ENCODE results near the gene JAG1.

DNA sequence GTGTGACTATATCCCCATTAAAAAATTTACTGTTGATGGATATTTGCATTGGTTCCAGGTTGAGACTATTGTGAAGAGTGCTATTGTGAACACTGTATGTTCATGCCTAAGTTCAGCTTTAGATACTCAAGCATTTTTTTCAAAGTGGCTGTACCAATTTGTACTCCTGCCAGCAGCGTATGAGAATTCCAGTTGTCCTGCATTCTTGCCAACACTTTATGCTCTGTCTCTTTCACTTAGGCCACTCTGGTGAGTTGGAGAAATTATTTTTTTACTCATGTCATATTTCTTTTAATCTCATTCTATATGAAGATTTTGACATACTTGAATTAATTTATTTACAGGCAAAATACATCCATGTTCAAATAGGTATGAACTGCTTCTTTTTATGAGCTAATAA lies 76.2 kb downstream of the JAG1 start:
- TF ChIP-seq, protein P1, sequence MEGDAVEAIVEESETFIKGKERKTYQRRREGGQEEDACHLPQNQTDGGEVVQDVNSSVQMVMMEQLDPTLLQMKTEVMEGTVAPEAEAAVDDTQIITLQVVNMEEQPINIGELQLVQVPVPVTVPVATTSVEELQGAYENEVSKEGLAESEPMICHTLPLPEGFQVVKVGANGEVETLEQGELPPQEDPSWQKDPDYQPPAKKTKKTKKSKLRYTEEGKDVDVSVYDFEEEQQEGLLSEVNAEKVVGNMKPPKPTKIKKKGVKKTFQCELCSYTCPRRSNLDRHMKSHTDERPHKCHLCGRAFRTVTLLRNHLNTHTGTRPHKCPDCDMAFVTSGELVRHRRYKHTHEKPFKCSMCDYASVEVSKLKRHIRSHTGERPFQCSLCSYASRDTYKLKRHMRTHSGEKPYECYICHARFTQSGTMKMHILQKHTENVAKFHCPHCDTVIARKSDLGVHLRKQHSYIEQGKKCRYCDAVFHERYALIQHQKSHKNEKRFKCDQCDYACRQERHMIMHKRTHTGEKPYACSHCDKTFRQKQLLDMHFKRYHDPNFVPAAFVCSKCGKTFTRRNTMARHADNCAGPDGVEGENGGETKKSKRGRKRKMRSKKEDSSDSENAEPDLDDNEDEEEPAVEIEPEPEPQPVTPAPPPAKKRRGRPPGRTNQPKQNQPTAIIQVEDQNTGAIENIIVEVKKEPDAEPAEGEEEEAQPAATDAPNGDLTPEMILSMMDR (IDR thresholded peaks at IDR 0.05): no peak
- no peak for TF ChIP-seq EP300 (IDR thresholded peaks at IDR 0.05)

Measured in suprapubic skin (tissue), 3 donors.